Activated CD4-positive, alpha-beta T cell treated with anti-CD3 and anti-CD28 coated beads, Interleukin-2, amount 50 U/mL, for 48 hours (primary cell): ENCODE measurements around the gene MEGF11.

Experiments used
- DNase-seq, 2 experiments: peaks; one replicate each; pipeline ENCODE4 v3.0.0-alpha.2; 2020

Gene MEGF11

GRCh38 chr15:66108483-66109265 is 144.9 kb downstream of the MEGF11 start:
- no peak for DNase-seq

- DNase-seq: no peak
These were observed 146.5 kb downstream of the MEGF11 start for GRCh38 chr15:66107070-66107469.

DNA sequence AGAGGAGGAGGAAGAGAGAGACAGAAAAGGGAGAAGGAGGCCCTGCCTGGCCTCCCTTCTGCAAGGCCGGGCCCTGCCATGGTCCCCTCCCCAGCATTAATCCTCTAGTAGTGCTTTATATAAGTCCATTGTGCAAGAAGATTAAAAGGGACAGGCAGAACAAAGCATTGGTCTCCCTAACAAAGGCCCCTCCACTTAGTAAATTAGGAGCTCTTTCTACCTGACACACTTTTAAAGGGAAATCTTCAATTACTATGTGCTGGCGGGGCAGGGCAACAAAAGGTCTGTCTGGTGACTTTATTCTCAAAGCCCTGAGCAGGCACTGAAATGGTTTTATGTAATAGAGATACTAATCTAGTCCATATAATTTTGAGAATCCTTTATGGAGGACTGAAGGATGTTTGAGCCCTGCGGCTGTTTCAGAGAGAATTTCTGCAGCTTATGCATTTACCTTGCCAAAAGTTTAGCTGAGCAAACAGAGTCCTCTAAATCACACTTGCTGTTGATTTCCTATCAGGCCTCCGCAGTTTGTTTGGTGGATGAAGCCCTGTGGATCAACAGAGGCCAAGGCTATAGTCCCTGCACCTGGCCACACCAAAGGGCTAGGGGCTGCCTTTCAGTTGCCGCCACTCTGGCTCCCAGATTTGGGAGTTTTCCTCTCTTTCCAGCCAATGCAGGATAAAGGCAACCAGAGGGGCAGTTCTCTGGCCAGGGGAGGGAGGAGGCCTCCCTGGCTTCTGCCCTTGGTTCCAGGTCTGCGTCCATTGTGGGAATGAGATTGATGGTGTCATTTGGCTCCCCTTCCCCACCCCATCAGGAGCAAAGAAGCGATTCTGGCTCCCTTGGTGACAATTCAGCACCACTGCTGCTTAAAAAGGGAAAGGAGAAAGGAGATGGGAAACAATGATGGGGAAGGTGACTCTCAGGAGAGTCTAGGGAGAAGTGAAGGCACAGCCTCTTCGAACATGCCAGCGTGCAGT is 148.0 kb downstream of the MEGF11 start:
- DNase-seq: no peak

GRCh38 chr15:66103293-66103590 is 150.3 kb downstream of the MEGF11 start:
- DNase-seq: no peak

GRCh38 chr15:66102563-66103292 is 150.8 kb downstream of the MEGF11 start:
- DNase-seq: no peak

DNA sequence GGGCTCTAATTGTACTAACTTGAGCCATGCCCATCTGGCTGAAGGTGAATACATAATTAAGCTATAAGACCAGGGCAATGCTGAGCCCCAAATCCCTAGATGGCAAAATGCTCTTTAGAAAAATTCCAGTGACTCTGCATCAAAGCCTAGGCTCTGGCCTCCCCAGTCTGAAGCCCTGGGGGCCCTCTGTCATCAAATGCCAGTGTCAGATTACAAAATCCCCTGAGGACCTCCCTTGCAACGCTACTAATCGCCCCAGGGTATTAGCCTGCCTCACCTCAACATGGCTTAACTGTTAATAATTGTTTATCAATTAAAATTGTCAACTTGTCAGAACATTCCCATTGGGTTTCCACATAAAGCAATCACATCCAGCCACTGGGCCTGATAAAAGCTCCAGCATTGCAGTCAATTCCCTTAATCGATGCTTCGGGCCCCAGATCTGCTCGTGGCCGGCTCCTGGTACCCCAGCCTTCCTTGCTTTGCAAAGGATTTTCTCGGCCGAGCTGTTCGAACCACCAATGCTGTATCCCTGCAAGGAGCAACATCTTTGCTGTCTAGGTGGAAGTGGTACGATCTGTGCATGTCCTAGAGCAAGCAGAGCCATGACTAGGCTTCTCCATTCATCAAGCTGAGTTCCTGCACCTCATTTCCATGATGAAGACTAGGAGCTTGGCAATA is 151.7 kb downstream of the MEGF11 start:
- DNase-seq: no peak

- no peak for DNase-seq
These were observed 152.8 kb downstream of the MEGF11 start for GRCh38 chr15:66100761-66101160.

DNA sequence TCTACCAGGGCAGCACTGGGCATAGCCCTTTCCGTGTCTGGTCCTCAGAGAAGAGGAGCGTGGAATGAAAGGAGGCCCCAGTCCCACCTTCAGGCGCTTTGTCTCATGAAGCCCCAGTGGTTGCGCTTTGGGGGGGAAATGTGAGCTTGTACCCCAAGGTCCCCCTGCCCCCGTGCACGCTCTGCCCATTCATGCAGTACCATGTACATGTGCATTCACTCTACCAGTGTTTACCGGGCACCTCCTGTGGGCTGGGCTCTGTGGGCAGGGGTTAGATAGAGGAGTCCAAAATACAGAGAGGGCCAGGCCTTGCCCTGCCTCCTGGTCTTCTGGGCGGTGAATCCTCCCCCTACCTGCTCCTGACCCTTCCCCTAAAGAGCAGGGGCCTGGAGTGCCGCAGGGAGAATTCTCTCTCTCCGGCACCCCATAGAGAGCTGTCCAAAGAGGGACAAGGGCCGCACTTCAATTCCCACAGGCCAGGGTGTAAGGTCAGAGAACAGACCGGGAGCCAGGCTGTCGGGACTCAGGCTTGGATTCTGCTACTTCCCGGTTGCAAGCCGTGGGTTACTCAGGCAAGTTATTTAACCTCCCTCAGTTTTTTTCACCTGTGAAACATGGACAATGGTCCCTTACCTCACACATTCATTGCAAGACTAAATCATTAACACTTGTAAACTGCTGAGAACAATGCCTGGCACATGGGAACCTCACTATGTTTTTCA is 153.4 kb downstream of the MEGF11 start:
- no peak for DNase-seq

- no peak for DNase-seq
These were observed 155.6 kb downstream of the MEGF11 start for GRCh38 chr15:66098022-66098363.

DNA sequence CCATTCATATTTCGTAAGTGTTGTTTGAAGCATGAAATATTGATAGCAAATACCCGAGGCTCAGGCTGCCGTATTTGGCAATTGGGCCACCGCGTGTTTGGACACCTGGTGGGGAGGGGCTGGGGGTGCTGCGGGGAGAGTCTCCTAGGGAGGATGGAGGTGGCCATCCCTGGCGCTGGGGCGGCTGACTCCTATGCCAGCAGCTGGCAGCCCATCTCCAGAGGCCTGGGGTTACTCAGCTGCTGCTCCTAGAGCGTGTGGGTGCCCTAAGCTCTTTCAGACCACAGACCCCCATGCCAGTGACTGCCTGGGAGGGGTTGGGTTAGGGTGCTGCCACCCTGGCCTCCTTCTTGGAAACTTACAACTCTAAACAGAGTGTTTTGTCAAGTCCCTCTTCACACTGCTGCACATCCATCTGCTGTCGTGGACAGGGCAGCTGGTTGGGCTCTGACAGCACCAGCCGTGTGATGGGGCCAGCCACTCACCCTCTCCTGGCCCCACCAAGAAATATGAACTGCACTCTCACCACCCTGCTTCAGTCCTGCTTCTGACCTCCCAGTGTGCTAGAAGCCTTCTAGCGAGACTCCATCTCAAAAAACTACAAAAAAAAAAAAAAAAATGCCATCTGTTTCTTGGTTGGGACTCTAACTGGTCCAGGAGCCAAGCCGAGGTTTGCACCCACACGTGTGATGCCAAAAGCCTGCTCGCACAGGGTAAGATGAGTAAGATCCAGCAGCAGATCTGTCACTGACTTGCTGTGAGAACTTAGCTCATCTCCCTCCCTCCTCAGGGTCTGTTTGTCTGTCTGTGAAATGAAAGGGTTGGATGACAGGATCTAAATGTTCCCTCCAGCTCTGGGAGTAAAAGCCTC is 156.2 kb downstream of the MEGF11 start:
- DNase-seq: no peak

- DNase-seq: no peak
These were observed 156.9 kb downstream of the MEGF11 start for GRCh38 chr15:66096688-66097058.

DNA sequence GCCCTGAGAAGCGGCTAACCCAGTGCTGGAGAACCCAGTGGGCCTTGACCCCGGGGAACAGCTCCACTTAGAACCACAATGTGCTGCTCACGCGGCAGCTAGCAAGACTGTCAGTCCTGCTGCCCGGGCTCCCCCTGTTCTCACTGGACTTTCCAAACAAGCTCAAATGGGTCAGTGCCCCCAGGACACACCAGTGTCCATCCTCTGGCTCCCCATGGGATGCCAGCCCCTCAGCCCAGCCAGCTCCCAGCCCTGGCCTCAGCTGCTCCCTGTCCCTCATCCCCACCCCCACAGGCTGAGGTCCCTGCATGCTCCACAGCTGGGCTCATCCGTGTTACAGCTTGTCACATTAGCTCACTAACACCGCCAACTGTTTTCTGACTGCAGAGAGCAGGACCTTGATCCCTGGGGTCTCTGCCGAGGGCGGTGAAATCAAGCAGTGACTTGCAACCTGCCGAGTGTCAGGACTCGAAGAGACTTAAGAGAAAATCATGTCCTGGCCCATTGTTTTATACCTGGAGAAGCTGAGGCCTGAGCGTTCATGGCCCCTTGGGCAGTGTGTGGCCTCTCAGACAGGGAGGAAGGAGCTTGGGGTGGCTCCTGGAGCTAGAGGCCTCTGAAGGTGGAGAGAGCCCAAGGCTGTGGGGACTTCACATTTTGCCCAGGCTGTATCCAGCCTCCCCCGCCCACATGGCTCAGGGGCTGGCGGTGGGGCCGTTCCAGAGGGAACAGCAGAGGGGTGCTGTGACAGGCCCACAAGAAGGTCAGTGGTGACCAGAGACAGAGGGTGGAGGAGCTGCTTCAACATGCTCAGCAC is 157.5 kb downstream of the MEGF11 start:
- DNase-seq: no peak

DNA sequence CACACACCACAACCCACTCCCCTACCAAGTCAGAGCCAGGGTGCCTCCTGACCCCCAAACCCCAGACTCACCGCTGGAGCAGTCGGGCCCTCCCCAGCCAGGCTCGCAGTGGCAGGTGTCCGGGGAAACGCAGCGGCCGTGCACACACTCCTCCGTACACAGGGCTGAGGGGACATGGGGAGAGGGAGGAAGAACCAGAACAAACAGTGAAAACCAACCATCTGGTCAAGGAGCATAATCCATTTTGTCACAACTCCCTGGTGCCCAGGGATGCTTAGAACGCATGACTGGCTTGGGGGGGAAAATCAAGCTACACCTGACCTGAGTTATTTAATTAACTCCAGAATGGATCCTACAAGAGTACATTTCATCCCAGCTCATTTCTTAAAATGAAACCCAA is 159.2 kb downstream of the MEGF11 start:
- DNase-seq: no peak

DNA sequence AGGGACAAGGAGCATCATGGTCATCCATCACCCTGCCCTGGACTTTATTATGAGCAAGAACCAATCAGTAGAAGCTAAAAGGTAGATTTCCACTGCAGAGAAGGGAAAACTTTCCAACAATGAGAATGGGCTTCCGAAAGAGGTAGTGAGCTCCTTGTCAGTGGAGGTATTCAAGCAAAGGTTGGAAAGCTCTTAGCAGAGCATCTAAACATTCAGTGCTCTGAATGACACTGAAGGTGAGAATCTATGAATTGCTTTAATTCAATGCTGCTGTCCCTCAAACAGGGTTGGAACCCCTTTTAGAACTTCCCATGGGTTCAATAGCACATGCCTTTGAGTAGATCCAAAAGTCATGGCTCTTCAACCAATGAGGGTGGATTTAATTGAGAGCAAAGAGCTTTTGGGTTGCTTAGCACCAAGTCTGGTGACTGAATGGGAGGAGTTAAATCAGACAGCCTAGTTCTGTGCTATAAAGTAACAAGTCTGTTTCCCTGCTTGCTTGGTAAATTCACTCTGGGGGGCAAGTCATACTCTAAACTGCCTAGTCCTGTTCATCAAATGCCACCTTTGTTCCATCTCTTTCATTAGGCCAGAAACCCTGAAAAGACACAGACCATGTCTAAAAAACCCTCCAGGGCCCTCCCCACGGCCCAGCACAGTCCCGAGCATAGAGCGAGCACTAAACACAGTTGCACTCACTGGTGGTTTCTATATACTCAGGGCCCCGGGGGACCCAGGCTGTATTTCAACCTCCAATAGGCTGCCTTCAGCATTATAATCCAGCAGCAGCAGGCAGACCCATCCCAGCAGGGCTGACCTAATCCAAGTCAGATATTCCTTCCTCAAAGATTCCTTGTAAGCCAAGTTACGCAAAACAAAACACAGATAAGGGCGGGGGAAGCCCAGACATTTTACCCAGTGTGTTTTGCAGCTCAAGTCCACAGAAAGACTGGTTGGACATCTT is 161.2 kb downstream of the MEGF11 start:
- no peak for DNase-seq

GRCh38 chr15:66089509-66089908 is 164.0 kb downstream of the MEGF11 start:
- DNase-seq: no peak

- no peak for DNase-seq
These were observed 164.5 kb downstream of the MEGF11 start for GRCh38 chr15:66089049-66089448.

- DNase-seq: peak; percentile 50 to 59
These were observed 168.4 kb downstream of the MEGF11 start for GRCh38 chr15:66085128-66085527.

DNA sequence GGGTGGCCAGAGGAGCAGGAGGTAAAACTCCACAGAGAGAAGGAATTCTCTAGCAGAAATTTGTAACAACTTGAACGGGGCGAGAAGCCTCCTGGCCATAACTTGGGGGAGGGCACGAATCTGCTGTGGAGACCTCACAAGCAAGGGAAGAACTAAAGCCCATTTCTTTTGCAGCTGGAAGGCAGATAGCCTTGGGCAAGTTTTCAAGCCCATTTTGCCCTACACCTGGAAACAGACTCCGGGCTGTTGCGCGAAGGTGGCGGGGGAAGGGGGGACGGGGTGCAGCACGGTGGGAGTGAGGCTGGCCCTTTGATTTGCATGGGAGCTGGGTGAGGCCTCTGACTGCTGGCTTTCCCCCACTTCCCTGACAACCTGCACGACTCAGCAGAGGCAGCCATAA is 168.8 kb downstream of the MEGF11 start:
- DNase-seq: no peak
